Mucosa of rectum (tissue), 2 donors: Measurements from ENCODE around the gene CCDC3.
"Not testable (repeated sequence)": the region's sequence is repeated elsewhere in the genome, so short reads cannot be mapped to it uniquely, and the experiment has no call there.

Experiments
- H3K27ac ChIP-seq, 2 donors: one replicate each; pipeline ENCODE4 v1.7.0; 2013; ENCODE audit warnings: inconsistent platforms in 2 of 2, low read depth in 2 of 2, low read length in 2 of 2
- H3K27me3 ChIP-seq, 2 donors: one replicate each; pipeline ENCODE4 v1.7.0; 2013; ENCODE audit warnings: low read length in 2 of 2; ENCODE audit not compliant: control insufficient read depth in 2 of 2, insufficient read depth in 2 of 2
- H3K36me3 ChIP-seq, 2 donors: one replicate each; pipeline ENCODE4 v1.7.0; 2013; ENCODE audit warnings: low read length in 2 of 2; ENCODE audit not compliant: control insufficient read depth in 2 of 2, insufficient read depth in 2 of 2
- H3K4me1 ChIP-seq, 2 donors: one replicate each; pipeline ENCODE4 v1.7.0; 2013; ENCODE audit warnings: low read length in 2 of 2, mild to moderate bottlenecking in 1 of 2; ENCODE audit not compliant: control insufficient read depth in 2 of 2, insufficient read depth in 2 of 2
- H3K4me3 ChIP-seq, 2 donors: one replicate each; pipeline ENCODE4 v1.7.0; 2013; ENCODE audit warnings: low read length in 2 of 2
- H3K9ac ChIP-seq, 2 donors: one replicate each; pipeline ENCODE4 v1.7.0; 2013; ENCODE audit warnings: low read length in 2 of 2, low read depth in 1 of 2, mild to moderate bottlenecking in 1 of 2
- H3K9me3 ChIP-seq, 2 donors: one replicate each; pipeline ENCODE4 v1.7.0; 2013; ENCODE audit warnings: low read length in 2 of 2; ENCODE audit not compliant: control insufficient read depth in 2 of 2
- donor health status: healthy.
- donor health status: Normal muscosa, but diverticular disease.

Gene CCDC3

GRCh38 chr10:13003004-13003403 lies 1.5 kb upstream of the CCDC3 start:
- H3K36me3 ChIP-seq = no peaks in the 10 kb centered on the region
- peaks cover 20 to 30% of the 10 kb centered on the region in 2 donors for H3K27me3 ChIP-seq
- no peak overlapping the region for H3K4me3 ChIP-seq
- H3K4me1 ChIP-seq = no peaks in the 10 kb centered on the region
- H3K27ac ChIP-seq = no peak overlapping the region
- H3K9ac ChIP-seq = no peak overlapping the region
- no peaks in the 10 kb centered on the region for H3K9me3 ChIP-seq

- Histone ChIP-seq H3K27ac (no peak overlapping the region), H3K4me3 (peak overlapping the region in 1 of 2 donors; percentile 37), H3K9me3 (no peaks in the 10 kb centered on the region), H3K9ac (no peak overlapping the region), H3K36me3 (no peaks in the 10 kb centered on the region), H3K27me3 (peaks cover 19 to 30% of the 10 kb centered on the region in 2 donors), H3K4me1 (no peaks in the 10 kb centered on the region)
Observed at GRCh38 chr10:13001887-13002212, 337 bp upstream of the CCDC3 start.

DNA sequence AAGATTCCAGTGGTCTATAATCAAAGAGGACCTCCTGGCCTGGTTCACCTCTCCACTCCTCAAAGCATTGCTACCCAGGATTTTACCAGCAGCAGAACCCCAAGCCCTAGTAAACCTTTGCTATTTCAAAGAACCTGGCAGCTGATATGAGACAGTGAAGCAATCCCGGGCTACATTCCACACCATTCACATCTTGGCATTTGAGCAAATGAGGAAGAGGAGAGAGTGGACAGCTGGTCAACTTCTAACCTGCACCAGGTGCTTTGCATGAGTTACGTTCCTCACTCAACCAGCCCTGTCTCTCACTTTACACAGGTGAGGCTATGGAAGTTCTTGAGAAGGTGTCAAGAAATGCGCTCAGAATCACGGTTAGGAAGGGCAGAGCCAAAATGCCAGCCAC lies 1.1 kb downstream of the CCDC3 start:
- H3K4me1 ChIP-seq = no peaks in the 10 kb centered on the region
- no peak overlapping the region for H3K27ac ChIP-seq
- peak overlapping the region in 1 of 2 donors; percentile 16 for H3K4me3 ChIP-seq
- no peaks in the 10 kb centered on the region for H3K9me3 ChIP-seq
- peaks cover 19 to 30% of the 10 kb centered on the region in 2 donors for H3K27me3 ChIP-seq
- no peaks in the 10 kb centered on the region for H3K36me3 ChIP-seq
- no peak overlapping the region for H3K9ac ChIP-seq

- Histone ChIP-seq H3K9ac (no peak overlapping the region), H3K4me3 (no peak overlapping the region), H3K27me3 (peaks cover 19 to 30% of the 10 kb centered on the region in 2 donors), H3K4me1 (no peaks in the 10 kb centered on the region), H3K9me3 (no peaks in the 10 kb centered on the region), H3K27ac (no peak overlapping the region), H3K36me3 (no peaks in the 10 kb centered on the region)
Observed at GRCh38 chr10:12999849-13000248, 1.7 kb downstream of the CCDC3 start.

- no peak overlapping the region for H3K27ac ChIP-seq
Observed at GRCh38 chr10:12995425-12995861, 6.1 kb downstream of the CCDC3 start.

DNA sequence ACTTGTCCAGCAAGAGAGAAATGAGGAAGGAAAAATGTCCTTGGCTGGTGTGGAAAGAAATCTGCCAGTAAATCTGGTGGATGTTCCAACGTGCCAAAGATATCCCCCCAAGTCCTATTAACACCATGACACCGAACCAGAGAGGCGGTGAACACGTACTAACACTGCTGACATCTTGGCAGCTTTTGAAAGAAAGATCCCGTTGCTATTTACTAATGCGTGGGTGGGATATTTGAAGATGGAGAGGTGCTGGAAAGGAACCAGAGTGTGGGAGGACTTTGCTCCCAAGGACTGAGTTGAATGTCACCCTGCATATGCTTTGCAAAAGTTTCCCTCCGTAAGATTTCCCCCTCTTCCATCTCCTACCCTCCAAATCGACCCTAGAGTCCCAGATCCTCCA lies 7.9 kb downstream of the CCDC3 start:
- H3K9me3 ChIP-seq = no peaks in the 10 kb centered on the region
- H3K27ac ChIP-seq = no peak overlapping the region
- no peak overlapping the region for H3K9ac ChIP-seq
- H3K36me3 ChIP-seq = no peaks in the 10 kb centered on the region
- H3K4me1 ChIP-seq = no peaks in the 10 kb centered on the region
- no peak overlapping the region for H3K4me3 ChIP-seq
- peaks cover 0 to 3% of the 10 kb centered on the region in 2 donors for H3K27me3 ChIP-seq

More at GRCh38 chr10:12995425-12995861, 6.1 kb downstream of the CCDC3 start:
- H3K4me3 ChIP-seq = no peak overlapping the region
- H3K4me1 ChIP-seq = no peaks in the 10 kb centered on the region
- H3K9ac ChIP-seq = no peak overlapping the region
- H3K36me3 ChIP-seq = no peaks in the 10 kb centered on the region
- H3K9me3 ChIP-seq = no peaks in the 10 kb centered on the region
- peaks cover 5 to 8% of the 10 kb centered on the region in 2 donors for H3K27me3 ChIP-seq

- Histone ChIP-seq H3K27ac (no peak overlapping the region), H3K36me3 (no peaks in the 10 kb centered on the region), H3K4me3 (no peak overlapping the region), H3K9ac (no peak overlapping the region), H3K4me1 (no peaks in the 10 kb centered on the region), H3K27me3 (no peaks in the 10 kb centered on the region), H3K9me3 (no peaks in the 10 kb centered on the region)
Observed at GRCh38 chr10:12985347-12985746, 16.2 kb downstream of the CCDC3 start.

DNA sequence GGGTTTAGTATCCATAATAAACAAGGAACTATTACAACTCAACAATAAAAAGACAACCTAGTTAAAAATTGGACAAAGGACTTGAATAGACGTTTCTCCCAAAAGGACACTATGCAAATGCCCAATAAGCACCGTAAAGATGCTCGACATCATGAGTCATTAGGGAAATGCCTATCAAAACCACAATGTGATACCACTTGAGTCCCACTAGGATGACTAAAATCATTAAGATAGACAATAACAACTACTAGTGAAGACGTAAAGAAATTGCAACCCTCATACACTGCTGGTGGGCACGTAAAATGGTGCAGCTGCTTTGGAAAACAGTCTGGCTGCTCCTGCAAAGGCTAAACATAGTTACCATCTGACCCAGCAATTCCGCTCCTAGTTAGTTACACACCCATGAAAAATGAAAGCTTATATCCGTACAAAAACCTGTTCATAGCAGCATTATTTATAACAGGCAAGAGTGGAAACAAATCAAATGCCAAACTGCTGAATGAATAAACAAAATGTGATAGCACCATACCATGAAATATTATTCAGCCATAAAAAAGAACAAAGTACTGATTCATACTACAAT lies 17.3 kb downstream of the CCDC3 start:
- H3K9me3 ChIP-seq = no peaks in the 10 kb centered on the region
- no peak overlapping the region for H3K27ac ChIP-seq
- no peak overlapping the region for H3K9ac ChIP-seq

GRCh38 chr10:12983568-12983967 lies 17.9 kb downstream of the CCDC3 start:
- not testable (repeated sequence) for H3K9me3 ChIP-seq, H3K9ac ChIP-seq, H3K27me3 ChIP-seq, H3K4me3 ChIP-seq, H3K4me1 ChIP-seq, H3K27ac ChIP-seq, H3K36me3 ChIP-seq

More for the DNA sequence above, 17.3 kb downstream of the CCDC3 start:
- Histone ChIP-seq H3K36me3 (no peaks in the 10 kb centered on the region), H3K4me1 (no peaks in the 10 kb centered on the region), H3K4me3 (no peak overlapping the region), H3K27me3 (peaks cover 0 to 2% of the 10 kb centered on the region in 2 donors)

- Histone ChIP-seq H3K36me3 (no peaks in the 10 kb centered on the region), H3K9ac (no peak overlapping the region), H3K27me3 (peaks cover 0 to 2% of the 10 kb centered on the region in 2 donors), H3K27ac (no peak overlapping the region), H3K4me1 (no peaks in the 10 kb centered on the region), H3K9me3 (no peaks in the 10 kb centered on the region), H3K4me3 (no peak overlapping the region)
Observed at GRCh38 chr10:12981570-12981969, 19.9 kb downstream of the CCDC3 start.
